C4-2B (cell line): ENCODE results near the gene FAM168A.

Source experiments
- H3K27ac ChIP-seq: fragments of 450-650 bp; 2 replicates; pipeline ENCODE4 v1.5.1; 2017
- ZFX ChIP-seq: fragments of 450-650 bp; IDR thresholded peaks from 2 replicates; pipeline ENCODE4 v1.6.1; 2017
- TF ChIP-seq, protein P1 (sequence below): fragments of 450-650 bp; conservative IDR thresholded peaks from 2 replicates; pipeline ENCODE4 v1.5.1; 2017; ENCODE audit warnings: mild to moderate bottlenecking

The FAM168A gene

DNA sequence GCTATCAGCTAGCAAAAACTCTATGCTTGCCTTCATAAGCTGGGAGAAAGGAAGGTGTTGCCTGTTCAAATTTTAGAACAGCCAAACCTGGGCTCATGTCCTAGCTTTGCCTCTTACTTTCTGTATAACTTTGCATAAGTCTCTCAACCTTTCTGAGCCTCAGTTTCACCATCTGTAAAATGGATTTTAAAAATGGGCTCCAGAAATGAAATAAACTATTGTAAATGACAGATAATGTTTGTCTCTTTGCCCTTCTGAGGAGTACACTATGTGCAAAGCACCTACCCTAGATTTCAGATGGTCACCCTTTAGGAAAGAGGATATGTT, 68.7 kb downstream of the FAM168A start:
- TF ChIP-seq ZFX: no peak
- TF ChIP-seq, protein P1, sequence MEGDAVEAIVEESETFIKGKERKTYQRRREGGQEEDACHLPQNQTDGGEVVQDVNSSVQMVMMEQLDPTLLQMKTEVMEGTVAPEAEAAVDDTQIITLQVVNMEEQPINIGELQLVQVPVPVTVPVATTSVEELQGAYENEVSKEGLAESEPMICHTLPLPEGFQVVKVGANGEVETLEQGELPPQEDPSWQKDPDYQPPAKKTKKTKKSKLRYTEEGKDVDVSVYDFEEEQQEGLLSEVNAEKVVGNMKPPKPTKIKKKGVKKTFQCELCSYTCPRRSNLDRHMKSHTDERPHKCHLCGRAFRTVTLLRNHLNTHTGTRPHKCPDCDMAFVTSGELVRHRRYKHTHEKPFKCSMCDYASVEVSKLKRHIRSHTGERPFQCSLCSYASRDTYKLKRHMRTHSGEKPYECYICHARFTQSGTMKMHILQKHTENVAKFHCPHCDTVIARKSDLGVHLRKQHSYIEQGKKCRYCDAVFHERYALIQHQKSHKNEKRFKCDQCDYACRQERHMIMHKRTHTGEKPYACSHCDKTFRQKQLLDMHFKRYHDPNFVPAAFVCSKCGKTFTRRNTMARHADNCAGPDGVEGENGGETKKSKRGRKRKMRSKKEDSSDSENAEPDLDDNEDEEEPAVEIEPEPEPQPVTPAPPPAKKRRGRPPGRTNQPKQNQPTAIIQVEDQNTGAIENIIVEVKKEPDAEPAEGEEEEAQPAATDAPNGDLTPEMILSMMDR: no peak

DNA sequence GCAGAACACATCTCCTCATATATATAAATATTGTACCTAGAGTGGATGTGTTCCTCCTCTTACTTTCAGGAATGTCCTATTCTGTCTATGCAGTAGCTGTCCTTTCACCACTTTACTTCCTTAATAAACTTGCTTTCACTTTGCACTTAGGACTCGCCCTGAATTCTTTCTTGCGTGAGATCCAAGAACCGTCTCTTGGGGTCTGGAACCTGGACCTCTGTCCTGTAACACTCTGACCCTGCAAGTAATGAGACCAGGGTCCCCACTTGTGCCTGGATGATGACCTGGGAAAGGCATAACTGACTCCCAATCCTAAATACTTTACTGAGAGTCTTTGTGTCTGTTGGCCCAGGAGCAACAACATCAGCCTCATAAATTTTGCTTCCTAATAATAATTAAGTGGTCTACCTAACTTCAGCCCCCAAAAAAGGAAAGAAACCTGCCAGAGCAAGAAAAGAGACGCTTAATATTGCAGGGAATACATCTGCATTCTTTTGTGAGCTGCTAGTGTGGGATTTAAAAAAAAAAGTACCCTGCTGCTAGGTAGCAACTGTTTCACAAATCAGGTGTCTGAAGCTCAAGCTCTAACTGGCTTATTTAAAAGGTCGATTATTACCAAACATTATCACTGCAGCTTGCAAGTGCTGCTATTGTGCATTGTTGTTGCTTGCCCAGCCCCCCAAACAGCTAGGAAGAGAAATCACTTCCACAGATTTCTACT, 69.3 kb downstream of the FAM168A start:
- TF ChIP-seq ZFX: no peak
- TF ChIP-seq, protein P1: no peak
- H3K27ac ChIP-seq: no peak overlapping the region

More for the DNA sequence above, 68.7 kb downstream of the FAM168A start:
- no peak overlapping the region for H3K27ac ChIP-seq

DNA sequence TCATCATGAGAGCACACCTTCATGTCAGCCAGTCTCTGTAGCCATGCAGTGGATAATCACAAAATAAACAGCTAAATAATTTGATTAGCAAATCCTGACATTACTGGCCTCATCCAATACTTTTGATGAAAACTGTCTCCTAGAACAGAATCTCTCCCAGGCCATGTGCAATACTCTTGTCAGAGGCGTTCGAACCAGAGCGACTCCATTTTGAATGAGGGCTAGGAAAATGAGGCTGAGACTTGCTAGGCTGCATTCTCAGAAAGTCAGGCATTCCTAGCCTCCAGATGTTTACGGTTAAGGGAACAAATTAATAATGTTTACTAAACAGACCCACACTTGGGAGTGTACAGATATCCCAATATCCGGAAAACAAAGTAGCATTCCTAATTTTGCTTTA, 69.9 kb downstream of the FAM168A start:
- no peak for TF ChIP-seq ZFX
- TF ChIP-seq, protein P1: no peak
- H3K27ac ChIP-seq: no peak overlapping the region

DNA sequence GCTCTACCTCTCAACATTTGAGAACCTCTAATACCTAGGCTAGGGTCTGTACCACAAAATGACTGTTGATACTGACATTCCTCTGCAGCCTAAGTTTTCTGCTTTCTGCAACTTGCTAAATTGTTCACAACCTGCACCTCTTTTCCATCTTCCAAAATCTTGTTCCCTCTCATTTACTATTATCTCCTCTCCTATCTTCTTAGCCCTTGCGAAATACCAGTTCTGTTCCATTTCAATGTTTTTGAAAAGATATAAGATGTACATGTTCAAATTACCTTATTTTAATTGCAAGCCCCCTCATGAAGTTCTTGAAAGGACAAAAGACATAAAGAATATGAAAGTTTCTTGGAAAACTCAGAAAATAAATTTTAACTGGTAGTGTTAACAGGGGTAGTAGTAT, 72.3 kb downstream of the FAM168A start:
- TF ChIP-seq, protein P1: no peak
- TF ChIP-seq ZFX: no peak
- no peak overlapping the region for H3K27ac ChIP-seq

DNA sequence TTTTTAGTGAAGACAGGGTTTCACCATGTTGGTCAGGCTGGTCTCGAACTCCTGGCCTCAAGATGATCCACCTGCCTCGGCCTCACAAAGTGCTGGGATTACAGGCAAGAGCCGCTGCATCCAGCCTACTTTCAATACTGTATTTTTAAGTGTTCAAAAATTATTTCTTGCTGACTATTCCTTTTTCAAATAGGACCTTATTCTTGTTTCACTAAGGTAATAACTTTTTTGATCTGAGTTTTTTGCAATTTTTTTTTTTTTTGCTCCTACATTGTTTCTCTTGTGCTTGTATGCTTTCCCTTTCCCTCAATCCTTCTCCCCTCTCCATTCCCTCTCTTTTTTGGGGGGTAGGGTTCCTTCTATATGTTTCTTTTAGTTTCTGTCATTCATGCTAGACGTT, 73.1 kb downstream of the FAM168A start:
- H3K27ac ChIP-seq: no peak overlapping the region
- TF ChIP-seq, protein P1: no peak
- TF ChIP-seq ZFX: no peak

DNA sequence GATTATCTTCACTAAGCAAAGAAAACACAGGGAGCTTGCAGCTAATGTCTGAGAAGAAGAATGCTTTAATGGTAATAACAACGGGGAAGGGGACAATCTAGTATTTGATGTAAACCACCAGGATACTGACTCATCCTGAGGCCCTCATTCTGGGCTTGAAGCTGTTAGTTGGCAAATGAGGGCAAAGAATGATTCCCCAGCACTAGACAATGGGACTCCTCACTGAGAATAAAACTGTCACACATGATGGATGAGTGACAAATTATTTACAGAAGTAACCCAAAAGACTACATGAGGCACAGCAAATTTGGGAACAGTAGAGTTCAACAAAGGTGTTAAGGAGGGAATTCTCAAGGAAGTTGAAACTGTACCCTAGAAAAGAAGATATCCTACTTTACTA, 76.3 kb downstream of the FAM168A start:
- H3K27ac ChIP-seq: no peak overlapping the region
- no peak for TF ChIP-seq ZFX
- TF ChIP-seq, protein P1: no peak

DNA sequence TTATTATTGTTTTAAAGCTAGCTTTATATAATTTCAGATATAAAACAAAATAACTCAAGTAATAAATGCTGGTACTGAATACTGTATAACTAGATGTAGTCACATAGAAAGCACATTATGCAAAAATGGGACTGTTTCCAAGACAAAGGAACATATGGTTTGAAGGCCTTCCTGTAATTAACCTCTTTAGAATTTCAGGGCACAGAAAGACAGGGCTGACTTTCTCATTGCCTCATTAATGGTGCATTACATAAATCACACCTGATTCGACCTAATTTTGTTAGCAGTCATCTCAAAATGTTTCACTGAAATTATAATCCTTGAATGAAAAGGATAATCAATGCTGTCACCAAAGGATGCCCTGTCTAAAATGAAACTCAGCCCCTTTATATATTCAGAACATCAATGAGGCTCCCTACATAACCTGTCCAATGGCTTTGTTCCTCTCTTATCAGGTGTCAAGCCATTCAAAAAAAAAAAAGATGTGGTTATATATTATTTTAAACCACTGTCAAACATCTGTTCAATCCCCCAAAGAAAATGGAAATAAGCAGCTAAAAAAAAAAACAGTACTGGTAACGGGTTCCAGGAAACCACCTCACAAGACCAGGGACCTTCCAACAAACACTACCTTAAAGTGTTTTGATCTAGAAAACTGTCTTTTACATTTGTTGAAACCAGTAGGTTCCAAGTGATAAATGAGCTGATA, 77.4 kb downstream of the FAM168A start:
- no peak overlapping the region for H3K27ac ChIP-seq
- TF ChIP-seq ZFX: no peak
- TF ChIP-seq, protein P1: no peak
